Measurements from ENCODE around the gene CRTC3.

CRTC3 gene

GRCh38 chr15:90619468-90619867 lies 89.7 kb downstream of the CRTC3 start:
- H2BK12ac ChIP-seq (ENCODE audit: low read length), result no peak overlapping the region
- no peak overlapping the region for H3K4me2 ChIP-seq (ENCODE audit: low read length)
- H3K23ac ChIP-seq (ENCODE audit: low read length), result no peak overlapping the region
- H3K36me3 ChIP-seq (ENCODE audit: control insufficient read depth in 1 of 2, insufficient read depth in 2 of 2, low read length in 2 of 2), result peaks cover 42 to 50% of the 10 kb centered on the region in 2 experiments
- H3K18ac ChIP-seq (ENCODE audit: low read length), result no peak overlapping the region
- no peak overlapping the region for H3K27ac ChIP-seq (ENCODE audit: low read depth, low read length)
- no peak overlapping the region for H4K8ac ChIP-seq (ENCODE audit: low read depth, low read length)
- H4K91ac ChIP-seq (ENCODE audit: low read depth, low read length), result no peak overlapping the region
- no peak overlapping the region for H3K4me3 ChIP-seq (ENCODE audit: low read depth, low read length)
- H2BK5ac ChIP-seq (ENCODE audit: low read depth, low read length, poor library complexity), result no peak overlapping the region
- H3K79me1 ChIP-seq (ENCODE audit: low read length), result no peaks in the 10 kb centered on the region
- no peak overlapping the region for H3K14ac ChIP-seq (ENCODE audit: low read length)
- H2AK5ac ChIP-seq (ENCODE audit: low read length), result no peak overlapping the region
- H3K79me2 ChIP-seq (ENCODE audit: control insufficient read depth, insufficient read depth, low read length, poor library complexity), result no peaks in the 10 kb centered on the region
- H3K9ac ChIP-seq (ENCODE audit: low read length), result no peak overlapping the region
- no peaks in the 10 kb centered on the region for H3K4me1 ChIP-seq (ENCODE audit: control insufficient read depth in 1 of 2, insufficient read depth in 2 of 2, low read length in 2 of 2)
- no peak for DNase-seq
- H4K12ac ChIP-seq (ENCODE audit: low read depth, low read length), result no peak overlapping the region
- H3K9me3 ChIP-seq (ENCODE audit: insufficient read depth, low read depth, low read length), result no peaks in the 10 kb centered on the region
- no peaks in the 10 kb centered on the region for H3K27me3 ChIP-seq (ENCODE audit: insufficient read depth, low read length)
- H2BK120ac ChIP-seq (ENCODE audit: insufficient read depth, low read length, poor library complexity), result no peak overlapping the region
- no peak overlapping the region for H3K4ac ChIP-seq (ENCODE audit: low read depth, low read length)
- H2AFZ ChIP-seq (ENCODE audit: insufficient read depth, low read length, poor library complexity), result no peak overlapping the region
- no CpG with 5 or more reads among the region's 9 CpGs for WGBS (ENCODE audit: extremely low coverage, insufficient coverage, insufficient read length)

GRCh38 chr15:90619939-90620338 lies 90.2 kb downstream of the CRTC3 start:
- no peak overlapping the region for H3K4me3 ChIP-seq (ENCODE audit: low read depth, low read length)
- H3K4me2 ChIP-seq (ENCODE audit: low read length), result no peak overlapping the region
- DNase-seq, result no peak
- no peak overlapping the region for H3K4ac ChIP-seq (ENCODE audit: low read depth, low read length)
- no peak overlapping the region for H4K91ac ChIP-seq (ENCODE audit: low read depth, low read length)
- no peak overlapping the region for H3K18ac ChIP-seq (ENCODE audit: low read length)
- H4K8ac ChIP-seq (ENCODE audit: low read depth, low read length), result no peak overlapping the region
- H3K36me3 ChIP-seq (ENCODE audit: control insufficient read depth in 1 of 2, insufficient read depth in 2 of 2, low read length in 2 of 2), result peaks cover 43 to 54% of the 10 kb centered on the region in 2 experiments
- H3K9me3 ChIP-seq (ENCODE audit: insufficient read depth, low read depth, low read length), result no peaks in the 10 kb centered on the region
- H2AFZ ChIP-seq (ENCODE audit: insufficient read depth, low read length, poor library complexity), result no peak overlapping the region
- H3K9ac ChIP-seq (ENCODE audit: low read length), result no peak overlapping the region
- no peak overlapping the region for H2BK120ac ChIP-seq (ENCODE audit: insufficient read depth, low read length, poor library complexity)
- H4K12ac ChIP-seq (ENCODE audit: low read depth, low read length), result no peak overlapping the region
- no peak overlapping the region for H3K23ac ChIP-seq (ENCODE audit: low read length)
- no peaks in the 10 kb centered on the region for H3K4me1 ChIP-seq (ENCODE audit: control insufficient read depth in 1 of 2, insufficient read depth in 2 of 2, low read length in 2 of 2)
- no peak overlapping the region for H2AK5ac ChIP-seq (ENCODE audit: low read length)
- no CpG with 5 or more reads among the region's 5 CpGs for WGBS (ENCODE audit: extremely low coverage, insufficient coverage, insufficient read length)
- H3K79me1 ChIP-seq (ENCODE audit: low read length), result no peaks in the 10 kb centered on the region
- H3K79me2 ChIP-seq (ENCODE audit: control insufficient read depth, insufficient read depth, low read length, poor library complexity), result no peaks in the 10 kb centered on the region
- H3K14ac ChIP-seq (ENCODE audit: low read length), result no peak overlapping the region
- no peak overlapping the region for H2BK5ac ChIP-seq (ENCODE audit: low read depth, low read length, poor library complexity)
- H2BK12ac ChIP-seq (ENCODE audit: low read length), result no peak overlapping the region
- H3K27ac ChIP-seq (ENCODE audit: low read depth, low read length), result no peak overlapping the region
- no peaks in the 10 kb centered on the region for H3K27me3 ChIP-seq (ENCODE audit: insufficient read depth, low read length)

DNA sequence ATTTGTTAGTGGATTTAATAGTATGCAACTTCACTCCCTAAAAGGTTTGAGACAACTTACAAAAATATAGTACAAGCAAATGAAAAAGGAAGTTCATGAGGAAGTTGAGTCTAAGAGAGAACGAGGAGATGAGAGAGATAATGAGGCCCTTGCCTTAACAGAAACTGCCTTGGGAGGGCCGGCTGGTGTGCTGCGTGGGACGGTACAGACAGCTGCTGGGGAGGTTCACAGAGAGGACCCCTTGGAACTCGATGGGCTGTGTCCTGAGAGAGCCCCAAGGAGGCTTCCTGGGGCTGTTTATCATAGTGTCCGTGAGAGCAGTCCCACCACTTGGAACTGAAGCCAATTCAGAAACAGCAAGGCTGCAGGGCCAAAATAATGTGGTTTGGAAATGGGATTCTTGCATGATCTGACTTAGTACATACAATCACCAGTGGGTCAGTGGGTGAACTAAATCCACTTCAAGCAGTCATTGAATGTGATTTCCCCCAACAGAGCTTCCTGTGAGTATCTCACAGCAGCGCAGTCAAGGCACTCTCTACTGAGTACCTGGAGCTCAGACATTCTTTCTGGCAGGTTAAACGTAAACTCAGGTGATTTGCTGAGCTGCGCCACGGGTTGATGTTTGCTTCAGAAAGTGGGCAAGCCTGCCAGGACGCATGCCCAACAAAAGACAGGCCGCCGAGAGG lies 90.8 kb downstream of the CRTC3 start:
- H3K4me3 ChIP-seq (ENCODE audit: low read depth, low read length), result no peak overlapping the region

DNA sequence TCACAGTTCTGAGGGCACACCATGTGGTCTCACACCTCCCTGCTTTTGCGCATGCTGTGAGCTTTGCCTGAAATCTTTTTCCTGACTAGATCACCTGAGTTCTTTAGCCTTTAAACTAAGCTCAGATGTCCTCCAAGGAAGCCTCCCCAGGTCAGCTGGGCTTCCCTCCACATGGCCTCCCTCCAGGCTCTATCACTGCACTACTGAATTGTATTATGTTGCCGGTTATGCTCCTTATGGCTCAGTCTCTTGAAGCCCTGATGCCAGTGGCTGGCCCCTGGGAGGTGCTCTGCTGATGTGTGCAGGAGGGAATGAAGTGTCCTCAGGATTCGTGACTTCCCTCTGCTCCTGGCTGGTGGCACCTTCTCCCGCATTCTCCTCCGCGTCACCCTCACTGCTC lies 94.1 kb downstream of the CRTC3 start:
- no CpG with 5 or more reads among the region's 6 CpGs for WGBS (ENCODE audit: extremely low coverage, insufficient coverage, insufficient read length)
- Histone ChIP-seq H2AFZ (ENCODE audit: insufficient read depth, low read length, poor library complexity) (no peak overlapping the region), H2AK5ac (ENCODE audit: low read length) (no peak overlapping the region)

More for the DNA sequence above, 90.8 kb downstream of the CRTC3 start:
- Histone ChIP-seq H3K14ac (ENCODE audit: low read length) (no peak overlapping the region), H3K4me2 (ENCODE audit: low read length) (no peak overlapping the region), H3K4ac (ENCODE audit: low read depth, low read length) (no peak overlapping the region), H3K27me3 (ENCODE audit: insufficient read depth, low read length) (no peaks in the 10 kb centered on the region), H3K9ac (ENCODE audit: low read length) (no peak overlapping the region), H3K4me1 (ENCODE audit: control insufficient read depth in 1 of 2, insufficient read depth in 2 of 2, low read length in 2 of 2) (no peaks in the 10 kb centered on the region), H3K18ac (ENCODE audit: low read length) (no peak overlapping the region), H4K91ac (ENCODE audit: low read depth, low read length) (no peak overlapping the region), H3K79me2 (ENCODE audit: control insufficient read depth, insufficient read depth, low read length, poor library complexity) (no peaks in the 10 kb centered on the region), H2BK5ac (ENCODE audit: low read depth, low read length, poor library complexity) (no peak overlapping the region), H3K23ac (ENCODE audit: low read length) (no peak overlapping the region), H4K12ac (ENCODE audit: low read depth, low read length) (no peak overlapping the region), H2BK12ac (ENCODE audit: low read length) (no peak overlapping the region), H3K36me3 (ENCODE audit: control insufficient read depth in 1 of 2, insufficient read depth in 2 of 2, low read length in 2 of 2) (peaks cover 44 to 57% of the 10 kb centered on the region in 2 experiments), H2AFZ (ENCODE audit: insufficient read depth, low read length, poor library complexity) (no peak overlapping the region), H4K8ac (ENCODE audit: low read depth, low read length) (no peak overlapping the region), H3K79me1 (ENCODE audit: low read length) (no peaks in the 10 kb centered on the region), H2BK120ac (ENCODE audit: insufficient read depth, low read length, poor library complexity) (no peak overlapping the region), H3K27ac (ENCODE audit: low read depth, low read length) (no peak overlapping the region), H2AK5ac (ENCODE audit: low read length) (no peak overlapping the region), H3K9me3 (ENCODE audit: insufficient read depth, low read depth, low read length) (no peaks in the 10 kb centered on the region)
- no peak for DNase-seq
- WGBS (ENCODE audit: extremely low coverage, insufficient coverage, insufficient read length), result no CpG with 5 or more reads among the region's 13 CpGs

More for the DNA sequence above, 94.1 kb downstream of the CRTC3 start:
- H3K18ac ChIP-seq (ENCODE audit: low read length), result no peak overlapping the region
- no peak overlapping the region for H3K4me2 ChIP-seq (ENCODE audit: low read length)
- no peak overlapping the region for H2BK5ac ChIP-seq (ENCODE audit: low read depth, low read length, poor library complexity)
- H3K4ac ChIP-seq (ENCODE audit: low read depth, low read length), result no peak overlapping the region
- peaks cover 44 to 62% of the 10 kb centered on the region in 2 experiments for H3K36me3 ChIP-seq (ENCODE audit: control insufficient read depth in 1 of 2, insufficient read depth in 2 of 2, low read length in 2 of 2)
- H3K79me1 ChIP-seq (ENCODE audit: low read length), result no peaks in the 10 kb centered on the region
- no peaks in the 10 kb centered on the region for H3K9me3 ChIP-seq (ENCODE audit: insufficient read depth, low read depth, low read length)
- no peak overlapping the region for H2BK12ac ChIP-seq (ENCODE audit: low read length)
- H3K4me3 ChIP-seq (ENCODE audit: low read depth, low read length), result no peak overlapping the region
- DNase-seq, result no peak
- H3K27me3 ChIP-seq (ENCODE audit: insufficient read depth, low read length), result no peaks in the 10 kb centered on the region
- H3K79me2 ChIP-seq (ENCODE audit: control insufficient read depth, insufficient read depth, low read length, poor library complexity), result no peaks in the 10 kb centered on the region
- H4K91ac ChIP-seq (ENCODE audit: low read depth, low read length), result no peak overlapping the region
- no peak overlapping the region for H2BK120ac ChIP-seq (ENCODE audit: insufficient read depth, low read length, poor library complexity)
- no peak overlapping the region for H3K14ac ChIP-seq (ENCODE audit: low read length)
- H3K27ac ChIP-seq (ENCODE audit: low read depth, low read length), result no peak overlapping the region
- H4K12ac ChIP-seq (ENCODE audit: low read depth, low read length), result no peak overlapping the region
- no peak overlapping the region for H3K23ac ChIP-seq (ENCODE audit: low read length)
- H4K8ac ChIP-seq (ENCODE audit: low read depth, low read length), result no peak overlapping the region
- no peak overlapping the region for H3K9ac ChIP-seq (ENCODE audit: low read length)
- no peaks in the 10 kb centered on the region for H3K4me1 ChIP-seq (ENCODE audit: control insufficient read depth in 1 of 2, insufficient read depth in 2 of 2, low read length in 2 of 2)
